HL-60/S4 treated with phorbol 12-myristate 13-acetate at 8.2 ng/mL for 4 days and 3 days (cell line): ENCODE results near the gene KIAA1958.

Source experiments
- in situ Hi-C: fragments of 300-500 bp; cut with MboI; formaldehyde crosslinking; loops from 2 replicates; pipeline ENCODE4 v1.15.0; 2022; ENCODE audit warnings: low sequenced_read_pairs

Gene KIAA1958

GRCh38 chr9:112486221-112487007, at the start of gene KIAA1958:
TSS of gene KIAA1958 (plus strand) at chr9:112486827. CDS start at chr9:112574081, 87,254 bp downstream.
- in situ Hi-C loops: no loop called here

DNA sequence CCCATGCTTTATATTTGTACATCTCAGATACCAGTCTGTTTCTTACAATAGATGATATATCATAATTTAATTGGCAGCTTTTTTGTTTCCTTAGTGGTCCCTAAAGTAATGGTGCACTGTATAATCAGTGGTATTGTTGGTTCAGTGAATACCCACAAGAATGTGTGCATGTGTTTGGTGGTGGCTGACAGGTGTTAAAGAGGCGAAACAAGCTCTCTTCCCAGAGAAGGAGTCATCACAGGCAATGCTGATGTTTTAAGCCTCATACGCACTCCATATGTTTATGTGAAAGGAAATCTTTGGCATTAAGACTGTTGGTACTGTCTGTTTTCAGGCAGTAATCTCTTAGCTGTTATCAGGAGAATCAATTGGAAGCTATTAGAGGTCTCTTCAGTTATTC, 49.2 kb upstream of the KIAA1958 start:
- in situ Hi-C loops: no loop called here

- in situ Hi-C loops: no loop called here
Observed at GRCh38 chr9:112439171-112439570, 47.5 kb upstream of the KIAA1958 start.

- in situ Hi-C loops: no loop called here
Observed at GRCh38 chr9:112439825-112440224, 46.8 kb upstream of the KIAA1958 start.

DNA sequence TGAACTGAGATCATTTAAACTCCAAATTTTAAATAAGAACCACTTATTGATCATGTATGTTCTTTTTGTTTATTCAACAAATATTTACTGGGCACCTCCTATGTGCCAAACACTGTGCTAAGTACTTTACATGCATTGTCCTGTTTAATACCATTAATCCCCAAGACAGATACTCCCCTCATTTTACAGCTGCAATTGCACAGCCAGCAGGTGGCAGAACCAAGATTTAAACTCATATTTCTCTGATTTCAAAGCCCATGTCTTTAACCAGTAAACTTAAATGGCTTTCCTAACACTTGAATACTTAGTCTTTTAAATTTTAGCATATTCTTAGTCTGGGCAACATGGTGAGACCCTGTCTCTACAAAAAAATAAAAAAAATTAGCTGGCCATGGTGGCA, 43.4 kb upstream of the KIAA1958 start:
- in situ Hi-C loops: no loop called here

- in situ Hi-C loops: no loop called here
Observed at GRCh38 chr9:112443636-112444035, 43.0 kb upstream of the KIAA1958 start.

GRCh38 chr9:112445196-112445595, 41.4 kb upstream of the KIAA1958 start:
- in situ Hi-C loops: no loop called here

GRCh38 chr9:112446080-112446479, 40.5 kb upstream of the KIAA1958 start:
- in situ Hi-C loops: no loop called here

DNA sequence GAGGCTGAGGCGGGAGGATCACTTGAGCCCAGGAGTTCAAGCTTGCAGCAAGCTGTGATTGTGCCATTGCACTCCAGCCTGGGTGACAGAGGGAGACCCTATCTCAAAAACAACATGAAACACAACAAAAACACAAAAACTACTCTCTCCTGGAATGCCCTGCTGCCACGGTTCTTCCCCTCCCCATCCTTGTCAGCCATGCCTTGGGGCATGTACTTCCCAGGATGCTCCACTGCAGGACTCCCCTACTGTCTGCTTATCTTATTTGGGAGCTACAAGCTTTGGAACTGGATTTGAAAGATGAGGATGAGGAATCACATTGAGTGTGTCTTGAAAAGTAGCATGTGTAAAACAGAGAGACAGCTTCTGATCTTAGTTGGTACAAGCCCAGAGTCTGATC, 40.1 kb upstream of the KIAA1958 start:
- in situ Hi-C loops: no loop called here

GRCh38 chr9:112447283-112447761, 39.3 kb upstream of the KIAA1958 start:
- in situ Hi-C loops: no loop called here

DNA sequence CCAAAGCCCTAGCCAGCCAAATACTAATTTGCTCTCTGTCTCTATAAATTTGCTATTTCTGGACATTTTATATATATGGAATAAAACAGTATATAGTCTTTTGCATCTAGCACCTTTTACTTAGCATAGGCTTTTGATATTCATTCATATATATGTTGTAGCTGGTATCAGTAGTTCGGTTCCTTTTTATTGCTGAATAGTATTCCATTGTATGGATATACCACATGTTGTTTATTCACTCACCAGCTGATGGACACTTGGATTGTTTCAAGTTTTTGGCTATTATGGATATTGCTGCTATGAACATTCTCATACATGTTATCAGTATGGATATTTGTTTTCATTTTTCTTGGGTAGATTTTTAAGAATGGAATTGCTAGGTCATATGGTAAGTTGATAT, 23.8 kb upstream of the KIAA1958 start:
- in situ Hi-C loops: no loop called here

GRCh38 chr9:112465352-112465751, 21.3 kb upstream of the KIAA1958 start:
- in situ Hi-C loops: no loop called here

DNA sequence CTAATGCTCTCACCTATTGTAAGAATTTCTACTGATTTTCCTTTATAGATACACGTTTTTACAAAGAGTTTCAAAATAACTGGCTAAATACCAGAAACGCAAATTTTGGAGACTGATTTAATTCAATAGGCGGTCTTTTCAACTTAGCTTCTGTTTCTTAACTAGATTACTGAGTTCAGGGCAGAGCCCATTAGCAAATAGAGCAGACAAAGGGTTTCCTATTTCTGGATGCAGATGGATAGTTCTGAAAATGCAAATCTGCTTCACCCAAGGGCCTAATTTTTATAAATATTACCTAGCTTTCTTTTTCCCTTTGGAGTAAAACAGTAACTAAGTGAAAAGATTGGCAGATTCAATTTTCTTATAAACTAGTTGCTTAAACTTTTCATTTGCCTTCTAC, 13.6 kb upstream of the KIAA1958 start:
- in situ Hi-C loops: no loop called here

GRCh38 chr9:112473986-112474385, 12.6 kb upstream of the KIAA1958 start:
- in situ Hi-C loops: no loop called here

- in situ Hi-C loops: no loop called here
Observed at GRCh38 chr9:112475318-112475717, 11.3 kb upstream of the KIAA1958 start.

GRCh38 chr9:112477330-112477729, 9.3 kb upstream of the KIAA1958 start:
- in situ Hi-C loops: no loop called here

GRCh38 chr9:112479221-112479620, 7.4 kb upstream of the KIAA1958 start:
- in situ Hi-C loops: no loop called here

DNA sequence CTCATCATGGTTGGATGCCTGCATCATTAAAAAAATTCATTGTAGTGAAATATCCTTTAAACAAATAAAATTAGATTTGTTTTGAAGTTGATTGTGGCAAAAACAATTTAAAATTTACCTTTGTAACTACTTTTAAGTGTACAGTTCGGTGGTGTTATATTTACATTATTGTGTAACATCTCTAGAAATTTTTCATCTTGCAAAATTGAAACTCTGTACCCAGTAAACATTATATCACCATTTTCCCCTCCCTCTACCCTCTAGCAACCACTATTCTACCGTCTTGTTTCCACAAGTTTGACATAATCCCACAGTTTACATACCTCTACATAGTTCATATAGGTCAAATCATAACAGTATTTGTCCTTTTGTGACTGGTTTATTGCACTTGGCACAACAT, 2.0 kb upstream of the KIAA1958 start:
- in situ Hi-C loops: no loop called here

DNA sequence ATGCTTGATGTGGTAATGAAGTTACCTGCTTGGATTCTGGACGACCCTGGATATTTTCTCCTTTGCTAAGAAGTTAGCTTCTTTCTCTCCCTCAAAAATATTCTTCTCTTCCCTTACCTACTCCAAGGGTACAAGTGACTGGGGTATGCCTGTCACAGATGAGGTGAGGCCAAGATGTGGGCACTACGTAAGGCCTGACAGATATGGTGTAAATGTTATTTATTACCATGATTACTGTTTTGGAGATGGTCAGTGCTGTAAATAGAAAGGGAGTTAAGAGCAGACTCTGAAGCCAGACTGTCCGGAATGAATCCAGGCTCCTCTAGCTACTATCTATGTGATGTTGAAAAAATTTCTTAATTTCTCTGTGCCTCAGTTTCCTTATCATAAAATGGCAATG, 1.1 kb upstream of the KIAA1958 start:
- in situ Hi-C loops: no loop called here

- in situ Hi-C loops: no loop called here
Observed at GRCh38 chr9:112487008-112487798, 576 bp downstream of the KIAA1958 start.

DNA sequence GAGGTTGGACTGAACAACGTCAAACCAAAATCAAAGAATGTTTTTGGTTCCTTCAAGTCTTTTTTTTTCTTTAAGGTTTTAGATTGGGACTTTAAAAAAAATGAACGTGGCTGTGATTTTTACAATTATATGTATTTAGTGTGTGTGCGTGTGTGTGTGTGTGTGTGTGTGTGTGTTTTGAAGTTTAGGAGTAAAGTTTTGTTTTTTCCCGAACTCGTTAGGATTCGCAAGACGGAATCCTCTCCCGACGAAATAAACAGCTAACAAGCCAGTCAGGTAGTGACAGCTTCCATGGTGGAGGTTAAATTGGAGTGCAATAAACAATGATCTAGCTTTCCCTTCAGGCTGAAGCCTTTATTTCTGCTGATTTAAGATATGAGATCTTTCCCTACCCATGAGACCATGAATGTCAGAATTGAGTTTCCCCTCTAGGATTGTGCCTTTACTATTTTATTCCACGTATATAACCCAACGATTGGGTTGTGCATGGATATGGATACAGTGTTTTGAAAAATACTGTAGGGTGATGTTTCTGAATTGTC, 1.2 kb downstream of the KIAA1958 start:
- in situ Hi-C loops: no loop called here

GRCh38 chr9:112489039-112489546, 2.5 kb downstream of the KIAA1958 start:
- in situ Hi-C loops: no loop called here
